GM21825 (cell line): ENCODE data around the gene DPY19L3.
A peak's percentile ranks its signal among the peaks of the same experiment; 100 is the strongest.
"Not testable (repeated sequence)": the region's sequence is repeated elsewhere in the genome, so short reads cannot be mapped to it uniquely, and the experiment has no call there.

Experiments
- ATAC-seq: cut with Tn5 transposase; IDR thresholded peaks from one replicate; pipeline ENCODE4 v1.9.1; 2021; ENCODE audit warnings: mild to moderate bottlenecking, moderate library complexity; ENCODE audit not compliant: unreplicated experiment

Gene DPY19L3, protein sequence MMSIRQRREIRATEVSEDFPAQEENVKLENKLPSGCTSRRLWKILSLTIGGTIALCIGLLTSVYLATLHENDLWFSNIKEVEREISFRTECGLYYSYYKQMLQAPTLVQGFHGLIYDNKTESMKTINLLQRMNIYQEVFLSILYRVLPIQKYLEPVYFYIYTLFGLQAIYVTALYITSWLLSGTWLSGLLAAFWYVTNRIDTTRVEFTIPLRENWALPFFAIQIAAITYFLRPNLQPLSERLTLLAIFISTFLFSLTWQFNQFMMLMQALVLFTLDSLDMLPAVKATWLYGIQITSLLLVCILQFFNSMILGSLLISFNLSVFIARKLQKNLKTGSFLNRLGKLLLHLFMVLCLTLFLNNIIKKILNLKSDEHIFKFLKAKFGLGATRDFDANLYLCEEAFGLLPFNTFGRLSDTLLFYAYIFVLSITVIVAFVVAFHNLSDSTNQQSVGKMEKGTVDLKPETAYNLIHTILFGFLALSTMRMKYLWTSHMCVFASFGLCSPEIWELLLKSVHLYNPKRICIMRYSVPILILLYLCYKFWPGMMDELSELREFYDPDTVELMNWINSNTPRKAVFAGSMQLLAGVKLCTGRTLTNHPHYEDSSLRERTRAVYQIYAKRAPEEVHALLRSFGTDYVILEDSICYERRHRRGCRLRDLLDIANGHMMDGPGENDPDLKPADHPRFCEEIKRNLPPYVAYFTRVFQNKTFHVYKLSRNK

DNA sequence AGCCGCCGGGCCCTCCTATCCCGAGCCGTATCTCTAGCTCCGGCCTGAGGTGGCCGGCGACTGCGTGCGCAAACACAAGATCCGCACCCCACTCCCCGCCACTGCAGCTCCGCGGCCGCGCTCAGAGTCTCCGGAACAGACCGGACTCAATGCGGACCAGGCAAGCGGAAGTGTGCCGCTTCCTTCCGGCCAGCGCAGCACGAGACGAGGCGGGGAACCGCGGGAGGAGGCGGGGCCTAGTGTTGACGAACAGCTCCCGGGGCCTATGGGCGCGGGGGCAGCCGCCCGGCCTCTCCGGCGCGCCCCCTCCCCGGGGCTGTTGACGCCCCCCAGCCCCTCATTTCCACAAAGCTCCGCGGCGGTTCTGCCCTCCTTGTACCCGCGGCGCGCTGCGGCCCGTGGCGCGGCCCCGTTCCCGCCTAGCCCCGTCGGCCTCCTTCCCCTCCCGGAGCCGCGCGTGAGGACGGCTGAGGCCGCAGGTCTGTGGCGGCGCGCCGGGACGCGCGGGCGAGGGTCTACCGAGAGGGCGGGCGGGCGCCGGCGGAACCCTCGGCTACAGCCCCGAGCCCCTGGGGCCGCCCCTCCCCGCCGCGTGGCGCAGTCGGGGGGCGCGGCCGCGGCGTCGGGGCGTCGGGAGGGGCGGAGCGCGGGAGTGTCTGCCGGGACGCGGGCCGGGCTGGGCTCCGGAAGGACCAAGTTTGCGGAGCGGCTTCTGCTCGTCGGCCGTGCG, at the start of gene DPY19L3:
TSS of gene DPY19L3 (plus strand) at position 340 of the 730 bp plus-strand sequence. CDS start 2,484 bp downstream, outside the sequence.
- ATAC-seq, result peak; percentile 93

DNA sequence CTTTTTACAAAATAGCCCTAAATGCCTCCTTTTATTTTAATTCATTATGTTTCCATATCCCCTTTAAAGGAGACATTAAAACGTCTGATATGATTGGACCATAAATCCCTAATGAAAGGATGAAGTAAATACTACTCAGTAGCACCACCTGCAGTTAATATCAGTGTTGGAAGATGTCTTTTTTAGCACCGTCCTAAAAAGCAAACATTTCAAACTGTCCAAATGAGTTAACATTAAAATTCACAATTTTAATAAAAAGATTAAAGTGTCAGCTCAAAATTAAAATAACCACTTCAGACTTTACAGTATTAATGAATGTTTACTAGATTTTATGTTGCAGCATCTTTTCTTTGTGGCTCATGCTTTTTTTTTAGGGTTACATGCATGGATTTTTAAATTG, 47.9 kb upstream of the DPY19L3 start:
- ATAC-seq, result no peak

DNA sequence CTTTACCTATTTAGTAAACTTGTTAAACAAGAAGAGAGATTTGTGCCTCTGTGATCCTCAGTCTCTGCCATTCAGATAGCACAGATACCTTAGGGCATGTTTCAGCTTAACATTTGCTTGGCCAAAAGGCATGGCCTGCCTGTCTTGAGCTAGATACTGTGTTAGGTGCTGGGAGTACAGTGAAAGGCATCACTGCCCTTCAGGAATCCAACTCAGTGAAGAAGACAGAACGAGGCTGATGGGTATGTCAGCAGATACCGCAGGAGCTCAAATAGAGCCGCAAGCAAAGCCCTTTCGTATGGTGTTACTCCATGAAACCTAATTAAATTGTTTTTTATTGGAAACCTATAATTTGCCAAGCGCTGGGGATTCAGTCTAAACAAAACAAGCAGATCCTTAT, 47.2 kb upstream of the DPY19L3 start:
- no peak for ATAC-seq

- no peak for ATAC-seq
Measured at GRCh38 chr19:32359581-32359980, 46.0 kb upstream of the DPY19L3 start.

DNA sequence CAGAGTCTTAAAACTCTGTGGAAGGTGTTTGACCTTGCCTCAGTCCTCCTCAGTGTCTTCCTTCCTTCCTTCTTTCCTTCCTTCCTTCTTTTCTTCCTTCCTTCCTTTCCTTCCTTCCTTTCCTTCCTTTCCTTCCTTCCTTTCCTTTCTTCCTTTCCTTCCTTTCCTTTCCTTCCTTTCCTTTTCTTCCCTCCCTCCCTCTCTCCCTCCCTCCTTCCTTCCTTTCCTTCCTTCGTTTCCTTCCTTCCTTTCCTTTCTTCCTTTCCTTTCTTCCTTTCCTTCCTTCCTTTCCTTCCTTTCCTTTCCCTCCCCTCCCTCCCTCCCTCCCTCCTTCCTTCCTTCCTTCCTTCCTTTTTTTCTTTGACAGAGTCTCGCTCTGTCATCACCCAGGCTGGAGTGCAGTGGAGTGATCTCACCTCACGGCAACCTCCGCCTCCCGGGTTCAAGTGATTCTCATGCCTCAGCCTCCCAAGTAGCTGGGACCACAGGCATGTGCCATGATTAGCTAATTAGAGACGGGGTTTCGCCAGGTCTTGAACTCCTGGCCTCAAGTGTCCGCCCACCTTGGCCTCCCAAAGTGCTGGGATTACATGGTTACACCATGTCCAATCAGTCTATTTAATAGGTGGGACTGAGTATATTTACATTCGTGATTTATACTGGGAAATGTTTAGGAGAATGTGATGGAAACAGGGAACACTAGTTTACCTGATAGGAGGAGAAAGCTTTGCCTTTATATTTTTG, 43.8 kb upstream of the DPY19L3 start:
- ATAC-seq, result no peak

DNA sequence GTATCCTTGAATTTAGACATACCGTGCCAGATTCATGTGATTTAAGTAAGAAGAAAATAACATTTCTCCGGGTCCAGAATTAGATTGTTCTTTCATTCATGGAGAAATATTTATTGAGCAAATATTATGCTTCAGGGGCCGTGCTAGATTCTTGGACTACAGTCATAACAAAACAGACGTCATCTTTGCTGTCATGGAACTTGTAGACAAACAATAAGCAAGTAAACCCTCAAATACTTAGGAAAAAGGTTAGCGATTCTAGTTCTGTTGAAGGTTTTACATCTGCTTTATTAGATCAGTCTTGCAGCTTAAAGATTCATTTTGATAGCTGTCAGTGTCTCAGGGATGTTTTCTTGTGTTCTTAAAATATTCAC, 43.3 kb upstream of the DPY19L3 start:
- no peak for ATAC-seq

DNA sequence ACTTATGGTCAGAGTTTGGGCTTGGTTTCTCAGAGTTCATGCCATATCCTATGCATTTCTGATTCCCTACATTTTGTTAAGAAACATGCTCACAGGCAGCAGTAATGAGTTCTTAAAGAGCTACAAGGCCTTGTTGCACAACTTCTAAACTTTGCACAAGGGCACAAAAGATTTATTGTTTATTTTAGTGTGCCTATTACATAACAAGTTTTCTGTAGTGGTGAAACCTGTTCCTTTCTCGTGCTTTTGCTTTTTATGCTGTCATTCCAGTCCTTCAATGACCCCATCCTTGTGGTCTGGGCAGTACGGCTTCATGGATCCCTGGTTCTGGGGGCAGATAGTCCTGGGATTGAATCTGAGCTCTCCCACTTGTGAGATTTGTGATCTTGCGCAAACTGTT, 42.4 kb upstream of the DPY19L3 start:
- ATAC-seq, result no peak

DNA sequence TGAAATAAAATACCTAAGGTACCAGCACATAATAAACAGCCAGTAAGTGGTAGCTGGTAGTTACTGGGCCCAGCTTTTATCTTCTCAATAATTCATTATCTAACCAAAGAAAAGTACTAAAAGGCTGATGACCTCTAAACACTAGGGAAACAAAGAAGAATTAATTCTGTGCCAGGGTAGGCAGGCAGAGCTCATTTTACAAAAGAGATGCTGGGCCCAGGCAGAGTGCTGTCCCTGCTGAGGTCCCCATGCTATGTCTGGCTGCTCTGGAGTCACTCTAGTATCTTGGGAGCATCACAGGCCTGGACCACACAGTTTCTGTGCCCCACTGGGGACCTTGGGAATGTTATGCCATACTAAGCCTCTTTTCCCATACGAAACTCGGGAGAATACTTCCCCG, 41.9 kb upstream of the DPY19L3 start:
- ATAC-seq, result no peak

- ATAC-seq, result no peak
Measured at GRCh38 chr19:32364040-32364439, 41.5 kb upstream of the DPY19L3 start.

- no peak for ATAC-seq
Measured at GRCh38 chr19:32367063-32367462, 38.5 kb upstream of the DPY19L3 start.

DNA sequence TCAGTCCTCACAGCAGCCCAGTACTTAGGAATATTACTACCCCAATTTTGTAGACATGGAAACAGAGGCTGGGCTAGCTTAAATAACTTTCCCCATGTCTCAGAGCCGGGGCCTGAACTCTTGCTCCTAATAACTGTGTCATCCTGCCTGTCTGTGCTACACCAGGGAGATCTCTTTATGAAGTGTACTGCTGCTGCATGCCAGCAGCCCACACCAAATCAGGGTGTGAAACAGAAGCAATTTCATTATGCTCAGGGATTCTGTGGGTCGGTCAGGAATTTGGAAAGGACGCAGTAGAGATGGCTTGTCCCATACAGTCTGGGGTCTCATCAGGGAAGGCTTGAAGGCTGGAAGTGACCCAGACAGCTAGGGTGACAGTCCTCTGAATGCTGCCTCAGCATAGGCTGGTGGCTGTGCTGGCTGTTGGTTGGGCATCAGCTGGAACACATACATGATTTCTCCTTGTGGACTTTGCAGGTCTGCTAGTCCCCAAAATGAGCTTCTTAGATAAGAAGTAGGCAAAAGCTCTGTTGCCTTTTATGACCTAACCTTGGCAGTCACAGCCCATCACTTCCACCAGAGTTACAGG, 37.5 kb upstream of the DPY19L3 start:
- ATAC-seq, result no peak

DNA sequence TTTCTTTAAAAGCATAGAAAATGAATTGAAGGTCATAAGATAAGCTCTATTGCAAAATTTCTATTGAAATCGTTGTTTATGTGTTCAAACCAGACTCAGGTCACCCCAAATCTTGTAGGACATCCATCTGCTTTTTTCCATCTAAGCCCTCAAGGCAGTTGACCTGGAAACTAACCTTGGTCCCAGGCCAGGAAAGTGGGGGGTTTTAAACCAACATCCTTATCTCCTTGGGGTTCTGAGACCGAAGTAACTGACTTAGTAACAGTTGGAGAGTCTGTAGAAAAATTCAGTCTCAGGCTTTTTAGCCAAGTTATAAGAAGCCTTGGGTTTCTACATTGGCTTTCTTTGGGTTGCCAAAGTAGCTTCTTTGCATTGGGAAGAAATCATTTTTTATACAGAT, 36.8 kb upstream of the DPY19L3 start:
- no peak for ATAC-seq

- ATAC-seq, result no peak
Measured at GRCh38 chr19:32372726-32373517, 32.6 kb upstream of the DPY19L3 start.

DNA sequence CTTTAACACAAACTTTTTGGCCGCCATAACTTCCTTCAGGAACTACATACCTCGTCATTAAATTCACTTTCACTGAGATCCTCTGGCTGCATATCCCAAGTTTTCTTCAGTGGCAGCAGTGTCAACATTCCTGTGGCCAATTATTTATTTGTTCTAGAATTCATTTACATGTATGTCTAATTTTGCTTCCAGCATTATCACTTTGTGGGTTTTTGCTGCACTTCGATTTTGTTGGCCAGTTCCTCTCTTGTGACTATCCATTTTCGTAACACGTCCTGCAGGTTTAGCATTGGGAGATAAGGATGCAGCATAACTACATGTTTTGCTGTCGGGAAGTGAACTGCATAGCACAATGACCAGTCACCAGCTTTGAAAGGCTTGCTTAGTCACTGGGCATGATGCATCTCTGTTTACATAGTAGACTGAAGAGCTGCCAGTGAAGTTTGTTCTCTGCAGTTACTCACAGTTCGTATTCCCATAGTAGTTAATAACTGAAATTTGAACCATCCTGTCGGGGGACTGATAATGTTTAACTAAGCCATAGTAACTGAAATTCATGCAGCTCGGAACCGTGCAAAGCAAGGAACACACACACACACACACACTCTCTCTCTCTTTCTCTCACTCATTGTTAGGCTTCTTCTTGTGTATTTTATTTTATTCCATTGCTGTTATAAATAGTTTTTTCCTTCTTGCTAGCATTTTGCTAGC, 31.8 kb upstream of the DPY19L3 start:
- ATAC-seq, result no peak

- not testable (repeated sequence) for ATAC-seq
Measured at GRCh38 chr19:32374362-32374761, 31.2 kb upstream of the DPY19L3 start.

DNA sequence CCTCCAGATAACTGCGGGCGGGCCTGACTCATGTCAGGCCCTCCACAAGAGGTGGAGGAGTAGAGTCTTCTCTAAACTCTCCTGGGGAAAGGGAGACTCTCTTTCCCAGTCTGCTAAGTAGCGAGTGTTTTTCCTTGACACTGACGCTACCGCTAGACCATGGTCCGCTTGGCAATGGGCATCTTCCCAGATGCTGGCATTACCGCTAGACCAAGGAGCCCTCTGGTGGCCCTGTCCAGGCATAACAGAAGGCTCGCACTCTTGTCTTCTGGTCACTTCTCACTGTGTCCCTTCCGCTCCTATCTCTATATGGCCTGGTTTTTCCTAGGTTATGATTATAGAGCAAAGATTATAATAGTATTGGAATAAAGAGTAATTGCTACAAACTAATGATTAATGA, 28.5 kb upstream of the DPY19L3 start:
- not testable (repeated sequence) for ATAC-seq

DNA sequence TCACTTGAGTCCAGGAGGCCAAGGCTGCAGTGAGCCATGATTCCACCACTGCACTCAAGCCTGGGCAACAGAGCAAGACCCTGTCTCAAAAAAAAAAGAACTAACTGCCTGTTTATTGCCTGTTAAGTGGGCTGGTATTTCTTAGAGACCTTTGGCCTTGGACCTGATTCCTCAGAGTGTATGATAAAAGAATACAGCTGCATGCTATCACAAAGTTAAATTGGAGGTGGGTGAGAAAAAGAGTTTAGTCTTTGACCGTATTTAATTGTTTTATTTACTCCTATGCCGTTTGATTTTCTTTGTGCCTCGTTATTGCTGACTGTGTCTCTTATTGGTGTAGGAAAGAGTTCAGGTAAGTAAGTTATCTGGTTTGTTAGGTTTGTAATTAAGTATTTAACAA, 25.3 kb upstream of the DPY19L3 start:
- no peak for ATAC-seq

DNA sequence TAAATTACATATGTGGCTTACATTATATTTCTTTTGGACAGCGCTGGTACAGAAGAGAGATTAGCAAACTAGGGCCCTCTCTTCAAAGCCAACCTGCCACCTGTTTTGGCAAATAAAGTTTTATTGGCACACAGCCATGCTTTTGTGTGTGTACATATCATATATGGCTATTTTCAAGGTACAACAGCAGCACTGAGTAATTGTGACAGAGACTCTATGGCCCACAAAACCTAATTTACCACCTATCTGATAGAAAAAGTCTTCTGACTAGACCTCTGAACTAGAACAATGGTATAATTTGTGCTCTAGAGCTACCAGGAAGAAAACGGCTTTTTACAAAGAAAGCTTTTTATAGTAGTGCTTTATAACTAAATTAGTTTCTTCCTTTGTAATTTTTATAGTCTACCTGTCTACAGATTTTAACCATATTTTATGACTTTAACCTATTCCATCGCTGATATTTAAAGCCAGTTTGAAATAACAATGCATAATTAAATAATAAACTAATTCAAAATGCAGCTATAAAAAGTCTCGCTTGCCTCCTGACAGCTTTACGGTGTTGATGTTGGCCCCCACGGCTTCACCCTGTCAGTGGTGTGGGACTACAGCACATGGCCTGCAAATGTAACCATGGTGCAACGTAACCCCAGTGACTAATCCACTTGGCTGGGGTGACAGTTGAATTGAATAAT, 17.7 kb upstream of the DPY19L3 start:
- no peak for ATAC-seq
